ENCODE measurements around the gene LPA. TPM values are rescaled to one million over a fixed set of nuclear protein-coding genes. Genes with fewer than 3 reads are reported as not detected.
"Not testable (repeated sequence)": the region's sequence is repeated elsewhere in the genome, so short reads cannot be mapped to it uniquely, and the experiment has no call there.

LPA gene
- total RNA-seq, 2 experiments from 2014 or later, result not detected

DNA sequence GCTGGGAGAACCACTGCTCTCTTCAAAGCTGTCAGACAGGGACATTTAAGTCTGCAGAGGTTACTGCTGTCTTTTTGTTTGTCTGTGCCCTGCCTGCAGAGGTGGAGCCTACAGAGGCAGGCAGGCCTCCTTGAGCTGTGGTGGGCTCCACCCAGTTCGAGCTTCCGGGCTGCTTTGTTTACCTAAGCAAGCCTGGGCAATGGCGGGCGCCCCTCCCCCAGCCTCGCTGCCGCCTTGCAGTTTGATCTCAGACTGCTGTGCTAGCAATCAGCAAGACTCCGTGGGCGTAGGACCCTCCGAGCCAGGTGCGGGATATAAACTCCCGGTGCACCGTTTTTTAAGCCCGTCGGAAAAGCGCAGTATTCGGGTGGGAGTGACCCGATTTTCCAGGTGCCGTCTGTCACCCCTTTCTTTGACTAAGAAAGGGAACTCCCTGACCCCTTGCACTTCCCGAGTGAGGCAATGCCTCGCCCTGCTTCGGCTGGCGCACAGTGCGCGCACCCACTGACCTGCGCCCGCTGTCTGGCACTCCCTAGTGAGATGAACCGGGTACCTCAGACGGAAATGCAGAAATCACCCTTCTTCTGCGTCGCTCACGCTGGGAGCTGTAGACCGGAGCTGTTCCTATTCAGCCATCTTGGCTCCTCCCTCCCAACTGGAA is 21.2 kb upstream of the LPA start:
- H3K27ac Mint-ChIP-seq; H3K4me3 Mint-ChIP-seq; POLR2A ChIA-PET; DNase-seq; H3K36me3 Mint-ChIP-seq (ENCODE audit: low read depth); CTCF ChIA-PET; H3K4me1 Mint-ChIP-seq; H3K9me3 Mint-ChIP-seq; H3K27me3 Mint-ChIP-seq: not testable (repeated sequence)

DNA sequence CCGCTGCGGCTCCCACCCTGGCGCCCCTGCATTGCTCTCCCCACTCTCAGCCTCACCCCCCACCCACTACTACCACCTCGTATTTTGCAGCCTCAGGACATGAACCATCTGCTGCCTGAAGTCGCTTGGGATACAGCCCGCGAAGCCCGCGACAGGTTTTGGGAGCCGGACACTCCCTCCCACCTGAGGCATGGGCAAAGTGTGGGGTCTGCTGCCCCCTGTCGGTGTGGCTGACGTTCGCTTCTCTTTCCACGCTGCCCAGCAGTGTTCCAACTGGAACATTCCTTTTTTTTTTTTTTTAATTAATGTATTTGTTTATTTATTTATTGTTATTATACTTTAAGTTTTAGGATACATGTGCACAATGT is 15.3 kb upstream of the LPA start:
- Mint-ChIP-seq H3K4me3 (no peak overlapping the region), H3K4me1 (no peaks in the 10 kb centered on the region), H3K27me3 (peaks cover 9% of the 10 kb centered on the region), H3K27ac (no peak overlapping the region), H3K36me3 (ENCODE audit: low read depth) (no peaks in the 10 kb centered on the region), H3K9me3 (no peaks in the 10 kb centered on the region)
- no peak for DNase-seq
- ChIA-PET CTCF (no interaction called here), POLR2A (no interaction called here)

DNA sequence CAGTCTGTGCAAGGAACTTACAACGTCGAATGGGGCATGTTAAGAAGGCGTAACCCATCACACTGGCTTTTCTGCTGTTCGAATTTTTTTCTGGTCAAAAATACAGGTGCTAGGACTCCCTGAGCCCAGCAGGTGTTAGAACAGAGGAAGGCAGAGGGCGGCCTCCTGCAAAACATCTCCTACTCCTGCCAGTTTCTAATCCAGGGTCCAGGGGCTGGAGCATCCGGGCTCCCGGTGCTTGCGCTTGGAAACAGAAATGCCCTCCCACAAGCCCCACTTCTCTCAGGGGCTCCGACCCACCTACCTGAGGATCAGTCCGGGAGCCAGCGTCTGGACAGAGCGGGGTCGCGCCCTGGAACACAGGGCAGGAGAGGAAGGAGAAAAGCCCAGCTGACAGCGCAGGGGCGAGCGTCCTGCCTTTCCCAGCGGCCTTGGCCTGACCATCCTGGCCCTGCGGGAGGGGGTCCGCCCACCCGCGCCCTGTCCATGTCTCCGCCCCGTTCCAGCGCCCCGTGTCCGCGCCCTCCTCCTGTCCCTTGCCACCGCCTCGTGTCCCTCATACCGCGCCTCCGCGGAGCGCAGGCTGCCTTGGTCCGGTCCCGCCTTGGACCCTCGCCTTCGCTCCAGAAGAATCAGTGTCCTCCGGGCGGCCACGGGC is 14.8 kb upstream of the LPA start:
- POLR2A ChIA-PET, result no interaction called here
- no peak for DNase-seq
- Mint-ChIP-seq H3K4me3 (no peak overlapping the region), H3K4me1 (no peaks in the 10 kb centered on the region), H3K36me3 (ENCODE audit: low read depth) (no peaks in the 10 kb centered on the region), H3K27ac (no peak overlapping the region), H3K27me3 (peaks cover 9% of the 10 kb centered on the region), H3K9me3 (no peaks in the 10 kb centered on the region)
- CTCF ChIA-PET, result no interaction called here

DNA sequence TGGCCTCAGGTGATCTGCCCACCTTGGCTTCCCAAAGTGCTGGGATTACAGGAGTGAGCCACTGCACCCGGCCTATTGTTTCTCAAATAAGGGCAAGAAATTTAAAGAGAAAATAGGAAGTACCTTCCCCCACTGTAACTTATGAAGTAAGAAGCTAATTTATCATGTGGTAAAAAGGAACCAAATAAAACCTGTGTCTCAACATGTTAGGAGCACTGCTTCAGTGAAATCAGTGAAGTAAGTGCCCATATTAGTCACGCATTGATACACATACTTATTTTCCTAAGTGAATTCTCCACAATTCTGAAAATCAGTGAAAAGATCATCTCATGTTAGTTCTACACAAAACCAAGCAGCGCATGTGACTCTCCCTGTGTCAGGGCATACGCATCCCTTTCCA is 14.2 kb upstream of the LPA start:
- Mint-ChIP-seq H3K4me3 (no peak overlapping the region), H3K27ac (no peak overlapping the region), H3K36me3 (ENCODE audit: low read depth) (no peaks in the 10 kb centered on the region), H3K27me3 (peaks cover 13% of the 10 kb centered on the region), H3K4me1 (no peaks in the 10 kb centered on the region), H3K9me3 (peaks cover 2% of the 10 kb centered on the region)
- CTCF ChIA-PET, result interaction anchor here (1.3 kb wide), 1 partner anchor 11 kb away, joined by 4 read pairs; no protein-coding TSS in a partner anchor
- DNase-seq, result no peak
- POLR2A ChIA-PET, result no interaction called here

DNA sequence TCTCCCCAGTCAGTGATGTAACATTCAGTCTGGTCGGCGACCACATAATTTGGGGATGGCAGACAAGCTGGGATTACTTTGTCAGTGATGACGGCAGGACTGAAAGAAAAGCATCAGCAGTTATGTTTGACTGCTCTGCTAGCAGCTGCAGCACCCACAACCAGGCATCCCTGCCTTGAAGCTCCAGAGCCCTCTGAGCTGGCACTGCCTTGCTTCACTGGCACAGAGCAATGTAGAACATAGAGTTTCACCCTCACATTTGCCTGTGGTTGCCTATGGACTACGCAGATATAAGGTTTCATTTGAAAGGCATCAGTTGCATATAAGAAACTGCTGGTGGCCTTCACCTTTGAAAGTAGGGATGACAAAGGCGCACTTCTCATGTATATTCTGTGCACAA is 12.3 kb upstream of the LPA start:
- H3K4me1 Mint-ChIP-seq, result not testable (repeated sequence)

DNA sequence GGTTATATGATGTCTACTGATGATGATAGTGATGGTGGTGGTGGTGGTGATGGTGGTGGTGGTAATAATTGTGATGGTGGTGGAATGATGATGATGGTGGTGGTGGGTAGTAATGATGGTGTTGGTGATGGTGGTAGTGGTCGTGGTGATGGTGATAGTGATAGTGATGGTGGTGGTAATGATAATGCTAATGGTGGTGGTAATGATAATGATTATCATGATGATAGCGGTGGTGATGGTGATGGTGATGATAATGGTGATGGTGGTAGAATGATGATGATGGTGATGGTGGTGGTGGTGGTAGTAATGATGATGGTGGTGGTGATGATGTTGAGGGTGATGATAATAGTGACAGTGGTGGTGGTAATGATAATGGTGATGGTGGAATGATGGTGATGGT is 4.5 kb upstream of the LPA start:
- DNase-seq, result no peak
- H3K36me3 Mint-ChIP-seq (ENCODE audit: low read depth), result no peaks in the 10 kb centered on the region
- no peak overlapping the region for H3K27ac Mint-ChIP-seq
- ChIA-PET POLR2A (no interaction called here), CTCF (no interaction called here)
- H3K27me3 Mint-ChIP-seq, result peaks cover 8% of the 10 kb centered on the region
- no peaks in the 10 kb centered on the region for H3K4me1 Mint-ChIP-seq
- no peak overlapping the region for H3K4me3 Mint-ChIP-seq
- peaks cover under 1% of the 10 kb centered on the region for H3K9me3 Mint-ChIP-seq

More for the DNA sequence above, 12.3 kb upstream of the LPA start:
- POLR2A ChIA-PET; H3K4me3 Mint-ChIP-seq; H3K9me3 Mint-ChIP-seq; H3K36me3 Mint-ChIP-seq (ENCODE audit: low read depth); CTCF ChIA-PET; DNase-seq; H3K27ac Mint-ChIP-seq: not testable (repeated sequence)
- H3K27me3 Mint-ChIP-seq, result peaks cover 14% of the 10 kb centered on the region

GRCh38 chr6:160667639-160668481 is 3.8 kb upstream of the LPA start:
- peak; percentile 49 for DNase-seq
- ChIA-PET CTCF (interaction anchor here (0.8 to 1.8 kb wide), 5 partner anchors 10 to 804 kb away, joined by 3 to 5 read pairs (median 4); no protein-coding TSS in a partner anchor), POLR2A (no interaction called here)
- Mint-ChIP-seq H3K4me3 (no peak overlapping the region), H3K27me3 (peaks cover 4% of the 10 kb centered on the region), H3K27ac (no peak overlapping the region), H3K36me3 (ENCODE audit: low read depth) (no peaks in the 10 kb centered on the region), H3K4me1 (no peaks in the 10 kb centered on the region), H3K9me3 (no peaks in the 10 kb centered on the region)

DNA sequence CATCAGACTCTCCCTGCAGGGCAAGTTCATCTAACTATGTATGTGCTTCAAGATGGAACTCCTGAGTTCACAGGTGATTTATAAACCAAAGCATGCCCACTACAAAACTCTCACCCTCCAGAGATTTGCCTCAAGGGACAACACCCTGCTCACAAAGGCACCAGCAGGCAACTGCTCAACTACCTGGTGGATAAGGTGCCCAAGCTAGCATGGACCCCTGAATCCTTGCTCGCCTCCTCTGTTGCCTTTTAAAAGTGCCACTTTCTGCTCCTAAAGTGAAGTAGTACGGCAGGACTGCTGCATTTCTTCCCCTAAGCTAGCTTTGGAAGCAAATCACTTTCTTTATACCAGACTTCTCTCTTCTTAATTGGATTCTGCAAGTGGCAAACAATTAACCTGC is 1.2 kb downstream of the LPA start:
- H3K27ac Mint-ChIP-seq, result no peak overlapping the region
- POLR2A ChIA-PET, result no interaction called here

DNA sequence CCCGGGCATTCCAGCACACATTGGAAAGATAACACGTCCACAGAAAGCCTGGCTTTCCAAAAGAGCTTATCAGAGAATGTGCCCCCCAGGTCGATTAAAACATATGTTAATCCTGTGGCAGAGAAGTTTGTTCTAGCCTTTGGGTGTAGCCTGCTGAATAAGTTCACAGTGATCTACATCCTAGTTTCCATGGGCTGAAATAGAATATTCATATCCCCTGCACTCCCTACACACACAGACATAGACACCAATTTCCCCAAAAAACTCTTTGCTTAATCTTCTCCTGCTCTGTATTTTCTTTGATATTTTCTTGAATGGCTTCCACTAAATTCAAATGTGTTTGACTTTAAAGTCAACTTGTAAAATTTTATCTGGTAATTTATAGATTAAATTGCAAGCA is 1.6 kb downstream of the LPA start:
- Mint-ChIP-seq H3K27ac (no peak overlapping the region), H3K36me3 (ENCODE audit: low read depth) (no peaks in the 10 kb centered on the region), H3K4me3 (no peak overlapping the region), H3K4me1 (no peaks in the 10 kb centered on the region), H3K27me3 (peaks cover 2% of the 10 kb centered on the region), H3K9me3 (peaks cover 3% of the 10 kb centered on the region)
- POLR2A ChIA-PET, result no interaction called here
- no peak for DNase-seq
- CTCF ChIA-PET, result no interaction called here

More for the DNA sequence above, 1.2 kb downstream of the LPA start:
- Mint-ChIP-seq H3K4me3 (no peak overlapping the region), H3K4me1 (no peaks in the 10 kb centered on the region), H3K36me3 (ENCODE audit: low read depth) (no peaks in the 10 kb centered on the region), H3K27me3 (peaks cover 2% of the 10 kb centered on the region), H3K9me3 (no peaks in the 10 kb centered on the region)
- no peak for DNase-seq
- CTCF ChIA-PET, result no interaction called here

DNA sequence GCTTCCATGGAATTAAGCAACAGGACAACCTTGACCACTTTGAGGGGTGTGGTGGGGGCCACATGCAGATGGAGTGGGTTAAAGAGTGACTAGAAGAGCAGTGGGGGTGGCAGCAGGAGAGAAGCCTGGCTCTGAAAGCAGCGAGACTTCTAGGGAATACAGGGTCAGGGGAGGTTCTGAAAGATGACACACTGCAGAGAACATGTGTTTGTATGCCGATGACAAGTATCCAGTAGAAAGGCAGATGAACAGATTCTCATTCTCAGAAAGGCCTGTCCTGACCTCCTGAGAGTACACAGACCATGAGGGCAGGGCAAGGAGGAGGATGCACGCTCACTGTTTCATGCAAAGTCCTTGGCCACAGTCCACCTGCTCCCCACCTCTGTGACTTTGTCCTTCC is 2.9 kb downstream of the LPA start:
- POLR2A ChIA-PET, result no interaction called here
- H3K27me3 Mint-ChIP-seq, result peaks cover 2% of the 10 kb centered on the region
- CTCF ChIA-PET, result no interaction called here

GRCh38 chr6:160659562-160659961 is 4.5 kb downstream of the LPA start:
- ChIA-PET POLR2A (no interaction called here), CTCF (no interaction called here)
- Mint-ChIP-seq H3K4me3 (no peak overlapping the region), H3K27me3 (peaks cover 2% of the 10 kb centered on the region), H3K4me1 (no peaks in the 10 kb centered on the region), H3K9me3 (peaks cover 5% of the 10 kb centered on the region), H3K27ac (no peak overlapping the region), H3K36me3 (ENCODE audit: low read depth) (no peaks in the 10 kb centered on the region)
- DNase-seq, result no peak

More for the DNA sequence above, 2.9 kb downstream of the LPA start:
- Mint-ChIP-seq H3K36me3 (ENCODE audit: low read depth) (no peaks in the 10 kb centered on the region), H3K4me1 (no peaks in the 10 kb centered on the region), H3K27ac (no peak overlapping the region), H3K9me3 (peaks cover 5% of the 10 kb centered on the region), H3K4me3 (no peak overlapping the region)
- no peak for DNase-seq

GRCh38 chr6:160634706-160635105 is 29.4 kb downstream of the LPA start:
- no peaks in the 10 kb centered on the region for H3K4me1 Mint-ChIP-seq
- H3K4me3 Mint-ChIP-seq, result no peak overlapping the region
- no peaks in the 10 kb centered on the region for H3K36me3 Mint-ChIP-seq (ENCODE audit: low read depth)
- ChIA-PET POLR2A (no interaction called here), CTCF (no interaction called here)
- no peak overlapping the region for H3K27ac Mint-ChIP-seq
- no peaks in the 10 kb centered on the region for H3K27me3 Mint-ChIP-seq
- no peaks in the 10 kb centered on the region for H3K9me3 Mint-ChIP-seq
- no peak for DNase-seq

- POLR2A ChIA-PET, result no interaction called here
- no peak for DNase-seq
- H3K4me3 Mint-ChIP-seq, result no peak overlapping the region
These were observed 67.9 kb downstream of the LPA start for GRCh38 chr6:160595838-160596832.

More at GRCh38 chr6:160595838-160596832, 67.9 kb downstream of the LPA start:
- H3K27me3 Mint-ChIP-seq, result no peaks in the 10 kb centered on the region
- CTCF ChIA-PET, result no interaction called here
- no peaks in the 10 kb centered on the region for H3K4me1 Mint-ChIP-seq
- no peaks in the 10 kb centered on the region for H3K9me3 Mint-ChIP-seq
- H3K27ac Mint-ChIP-seq, result no peak overlapping the region
- no peaks in the 10 kb centered on the region for H3K36me3 Mint-ChIP-seq (ENCODE audit: low read depth)
